ENCODE results near the gene PPIA.
"Not testable (repeated sequence)": the region's sequence is repeated elsewhere in the genome, so short reads cannot be mapped to it uniquely, and the experiment has no call there.

The PPIA gene

DNA sequence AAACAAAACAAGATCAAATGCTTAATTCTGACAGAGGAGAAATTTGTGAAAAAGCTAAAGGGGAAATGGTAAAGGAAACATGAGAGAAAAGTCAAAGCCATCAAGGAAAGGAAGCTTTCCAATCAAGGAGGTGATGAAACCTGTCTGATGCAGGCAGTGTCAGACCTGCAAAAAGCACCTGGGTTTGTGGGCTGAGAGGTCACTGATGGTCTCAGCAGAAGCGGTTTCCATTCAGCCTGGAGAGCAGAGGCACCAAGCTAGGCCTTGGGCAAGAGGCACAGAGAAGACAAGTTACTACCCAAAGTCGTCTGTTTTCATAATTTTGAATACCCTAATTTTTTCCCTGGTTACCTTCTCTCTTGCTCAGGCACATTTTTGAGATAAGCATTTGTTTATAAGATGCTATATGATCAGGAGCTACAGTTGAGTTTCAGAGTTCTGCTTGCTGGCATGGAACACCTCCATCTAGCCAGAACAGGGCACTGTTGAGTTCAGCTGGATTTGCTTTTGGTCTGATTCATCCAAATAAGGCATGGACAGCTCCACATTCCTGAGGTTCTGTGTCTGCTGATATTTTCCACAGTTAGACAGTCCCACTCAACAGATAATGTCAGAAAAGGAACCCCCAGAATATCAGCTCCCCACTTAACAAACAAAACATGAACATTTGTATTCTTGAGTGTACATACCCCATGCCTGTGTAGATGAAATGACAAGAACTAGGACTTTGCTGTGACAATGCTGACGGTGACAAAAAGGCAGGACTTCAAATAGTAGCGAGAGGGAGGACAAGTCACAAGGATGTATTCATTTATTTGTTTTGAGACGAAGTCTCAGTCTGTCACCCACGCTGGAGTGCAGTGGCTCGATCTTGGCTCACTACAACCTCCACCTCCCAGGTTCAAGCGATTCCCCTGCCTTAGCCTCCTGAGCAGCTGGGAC, 4.9 kb upstream of the PPIA start:
- DNase-seq, result no peak

DNA sequence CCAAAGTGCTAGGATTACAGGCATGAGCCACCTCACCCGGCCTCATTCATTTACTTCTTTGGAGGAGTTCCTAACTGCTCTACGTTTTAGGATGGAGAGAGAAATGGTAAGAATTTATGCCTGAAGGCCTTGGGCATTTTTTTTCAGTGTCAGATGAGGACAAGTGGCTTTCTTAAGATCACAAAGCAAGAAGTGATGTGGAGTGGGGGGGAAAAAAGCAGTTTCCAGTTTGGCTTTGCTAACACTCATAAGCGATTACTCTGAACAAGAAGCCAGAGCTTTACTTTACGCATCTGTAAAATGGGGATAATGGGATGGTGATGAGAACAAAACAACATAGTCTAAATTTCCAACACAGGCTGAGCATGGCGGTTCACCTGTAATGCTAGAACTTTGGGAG, 2.6 kb upstream of the PPIA start:
- no peak for DNase-seq

DNA sequence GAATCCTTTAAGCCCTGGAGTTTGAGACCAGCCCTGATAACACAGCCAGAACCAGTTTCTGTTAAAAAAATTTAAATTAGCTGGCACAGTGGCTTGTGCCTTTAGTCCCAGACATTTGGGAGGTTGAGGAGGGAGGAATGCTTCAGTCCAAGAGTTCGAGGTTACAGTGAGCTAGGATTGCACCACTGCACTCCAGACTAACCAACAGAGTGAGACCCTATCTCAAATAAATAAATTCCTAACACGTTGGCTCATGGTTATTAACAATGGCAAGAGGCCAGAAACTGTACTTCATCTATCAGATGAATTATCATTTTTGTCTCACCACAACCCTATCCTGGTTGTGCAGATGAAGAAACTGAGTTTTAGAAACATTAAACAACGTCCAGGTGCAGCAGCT, 2.1 kb upstream of the PPIA start:
- DNase-seq, result no peak

DNA sequence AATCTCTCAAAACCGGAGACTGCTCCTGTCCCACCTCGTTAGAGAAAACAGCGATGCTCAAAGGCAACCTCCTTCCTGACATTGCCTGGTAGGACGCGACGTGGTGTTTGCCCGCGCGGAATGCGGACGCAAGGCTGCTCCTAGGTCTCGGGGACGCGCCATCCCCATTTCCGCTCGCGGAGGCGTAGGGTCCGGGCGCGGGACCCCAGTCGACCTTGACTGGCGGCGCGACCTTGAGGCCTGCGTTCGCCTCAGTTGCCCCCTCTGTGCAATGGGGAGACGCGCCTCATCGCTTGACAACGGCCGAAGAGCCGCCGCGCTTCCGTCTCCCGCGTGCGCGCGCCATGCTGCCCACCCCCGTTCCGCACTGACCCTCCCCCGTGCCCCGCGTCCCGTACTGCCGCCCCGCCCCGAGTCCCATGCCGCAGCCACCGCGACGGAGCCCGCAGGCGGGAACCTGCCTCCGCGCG, 412 bp upstream of the PPIA start:
- DNase-seq, result peak; percentile 65

DNA sequence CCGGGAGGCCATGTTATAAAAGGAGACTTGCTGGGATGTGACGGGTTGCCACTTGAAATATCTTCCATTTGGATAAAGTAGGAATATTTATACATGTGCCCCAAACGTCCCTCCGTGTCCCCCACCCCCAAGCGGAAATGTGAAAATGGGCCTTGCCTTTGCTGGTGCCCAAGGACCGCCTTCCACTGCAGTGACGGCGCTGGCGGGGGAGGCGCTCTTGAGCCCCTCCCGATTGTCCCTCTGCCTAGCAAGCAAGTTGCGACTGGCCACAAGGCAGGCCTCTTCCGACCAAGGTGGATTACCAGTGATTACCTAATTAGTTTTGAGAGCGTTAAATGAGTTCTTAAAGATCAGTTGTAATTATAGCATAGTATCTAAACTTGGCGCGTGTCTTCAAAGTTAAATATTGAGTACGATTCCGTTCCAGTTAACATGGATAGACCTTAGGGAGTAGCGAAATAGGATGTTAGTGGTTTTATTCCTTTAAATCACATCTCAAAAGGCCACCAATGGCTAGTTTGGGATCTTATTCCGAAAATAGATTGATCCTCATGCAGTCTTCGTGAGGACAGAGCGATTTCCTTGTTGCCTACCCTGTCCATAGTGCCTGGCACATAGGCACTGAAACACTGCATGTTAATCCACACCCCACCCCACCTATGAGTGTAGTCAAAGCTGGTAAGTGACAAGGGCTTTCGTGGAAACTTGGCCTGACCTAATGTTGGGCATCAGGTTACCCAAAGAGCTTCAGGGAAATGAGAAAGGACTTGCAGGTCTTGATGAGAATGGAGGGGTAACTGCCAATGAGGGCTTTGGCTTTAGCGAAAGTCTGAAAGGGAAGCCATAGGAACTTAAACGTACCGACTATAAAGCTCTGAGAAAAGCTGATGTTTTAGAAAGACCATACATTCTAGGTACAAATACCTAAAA, 1.1 kb downstream of the PPIA start:
- peak; percentile 83 for DNase-seq

DNA sequence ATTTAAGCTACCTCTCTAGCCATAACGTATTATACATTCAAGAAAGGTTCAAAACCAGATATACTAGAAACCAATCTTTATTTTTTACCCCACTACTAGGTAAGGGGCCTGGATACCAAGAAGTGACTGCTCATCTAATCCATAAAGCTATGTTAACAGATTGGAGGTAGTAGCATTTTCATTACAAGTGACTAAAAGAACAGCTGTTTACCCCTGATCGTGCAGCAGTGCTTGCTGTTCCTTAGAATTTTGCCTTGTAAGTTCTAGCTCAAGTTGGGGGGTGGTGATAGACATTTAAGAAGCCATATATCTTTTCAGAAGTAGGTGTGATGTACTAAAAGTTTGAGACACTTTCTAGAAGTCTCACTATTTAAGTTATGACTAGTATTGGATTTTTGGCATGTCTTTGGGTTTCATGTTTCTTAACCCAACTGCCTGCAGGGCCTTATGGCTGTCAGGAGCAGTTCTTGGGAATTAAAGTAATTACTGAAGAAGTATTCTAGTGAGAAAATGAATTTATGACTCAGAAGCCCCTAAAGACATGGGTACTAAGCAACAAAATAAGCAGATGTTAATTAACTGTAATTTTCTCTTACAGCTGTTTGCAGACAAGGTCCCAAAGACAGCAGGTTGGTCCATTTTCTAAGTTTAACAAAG, 2.3 kb downstream of the PPIA start:
- DNase-seq, result no peak

DNA sequence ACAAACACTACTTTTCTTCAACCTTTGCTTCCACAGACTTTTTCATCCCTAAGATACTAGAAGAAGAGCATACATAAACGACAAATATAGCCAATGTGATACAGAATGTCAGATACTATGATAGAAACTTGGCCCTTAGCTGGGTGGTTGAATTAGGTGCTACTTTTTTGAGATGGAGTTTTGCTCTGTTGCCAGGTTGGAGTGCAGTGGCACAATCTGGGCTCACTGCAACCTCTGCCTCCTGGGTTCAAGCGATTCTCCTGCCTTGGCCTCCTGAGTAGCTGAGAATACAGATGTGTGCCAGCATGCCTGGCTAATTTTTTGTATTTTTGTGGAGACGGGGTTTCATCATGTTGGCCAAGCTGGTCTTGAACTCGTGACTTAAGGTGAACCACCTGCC, 3.5 kb downstream of the PPIA start:
- DNase-seq, result no peak

DNA sequence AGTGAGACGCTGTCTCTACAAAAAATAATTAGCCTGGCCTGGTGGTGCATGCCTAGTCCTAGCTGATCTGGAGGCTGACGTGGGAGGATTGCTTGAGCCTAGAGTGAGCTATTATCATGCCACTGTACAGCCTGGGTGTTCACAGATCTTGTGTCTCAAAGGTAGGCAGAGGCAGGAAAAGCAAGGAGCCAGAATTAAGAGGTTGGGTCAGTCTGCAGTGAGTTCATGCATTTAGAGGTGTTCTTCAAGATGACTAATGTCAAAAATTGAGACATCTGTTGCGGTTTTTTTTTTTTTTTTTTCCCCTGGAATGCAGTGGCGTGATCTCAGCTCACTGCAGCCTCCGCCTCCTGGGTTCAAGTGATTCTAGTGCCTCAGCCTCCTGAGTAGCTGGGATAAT, 5.4 kb downstream of the PPIA start:
- DNase-seq, result no peak

DNA sequence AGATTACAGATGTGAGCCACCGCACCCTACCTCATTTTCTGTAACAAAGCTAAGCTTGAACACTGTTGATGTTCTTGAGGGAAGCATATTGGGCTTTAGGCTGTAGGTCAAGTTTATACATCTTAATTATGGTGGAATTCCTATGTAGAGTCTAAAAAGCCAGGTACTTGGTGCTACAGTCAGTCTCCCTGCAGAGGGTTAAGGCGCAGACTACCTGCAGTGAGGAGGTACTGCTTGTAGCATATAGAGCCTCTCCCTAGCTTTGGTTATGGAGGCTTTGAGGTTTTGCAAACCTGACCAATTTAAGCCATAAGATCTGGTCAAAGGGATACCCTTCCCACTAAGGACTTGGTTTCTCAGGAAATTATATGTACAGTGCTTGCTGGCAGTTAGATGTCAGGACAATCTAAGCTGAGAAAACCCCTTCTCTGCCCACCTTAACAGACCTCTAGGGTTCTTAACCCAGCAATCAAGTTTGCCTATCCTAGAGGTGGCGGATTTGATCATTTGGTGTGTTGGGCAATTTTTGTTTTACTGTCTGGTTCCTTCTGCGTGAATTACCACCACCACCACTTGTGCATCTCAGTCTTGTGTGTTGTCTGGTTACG, 6.0 kb downstream of the PPIA start:
- DNase-seq, result no peak

DNA sequence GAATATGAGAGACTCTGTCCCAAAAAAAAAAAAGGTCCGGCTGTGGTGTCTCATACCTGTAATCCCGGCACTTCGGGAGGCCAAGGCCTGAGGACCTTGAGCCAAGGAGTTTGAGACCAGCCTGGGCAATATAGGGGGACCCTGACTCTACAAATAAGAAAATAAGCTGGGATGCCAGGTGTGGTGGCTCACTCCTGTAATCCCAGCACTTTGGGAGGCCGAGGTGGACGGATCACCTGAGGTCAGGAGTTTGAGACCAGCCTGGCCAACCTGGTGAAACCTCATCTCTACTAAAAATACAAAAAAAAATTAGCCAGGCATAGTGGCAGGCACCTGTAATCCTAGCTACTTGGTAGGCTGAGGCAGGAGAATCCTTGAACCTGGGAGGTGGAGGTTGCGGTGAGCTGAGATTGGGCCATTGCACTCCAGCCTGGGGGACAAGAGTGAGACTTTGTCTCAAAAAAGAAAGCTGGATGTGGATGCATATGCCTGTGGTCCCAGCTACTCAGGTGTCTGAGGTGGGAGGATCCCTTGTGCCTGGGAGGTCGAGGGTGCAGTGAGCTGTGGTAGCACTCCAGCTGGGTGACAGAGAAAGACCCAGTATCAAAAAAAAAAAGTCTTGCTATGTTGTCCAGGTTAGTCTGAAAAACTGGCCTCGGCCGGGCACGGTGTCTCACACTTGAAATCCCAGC, 7.5 kb downstream of the PPIA start:
- DNase-seq, result not testable (repeated sequence)

DNA sequence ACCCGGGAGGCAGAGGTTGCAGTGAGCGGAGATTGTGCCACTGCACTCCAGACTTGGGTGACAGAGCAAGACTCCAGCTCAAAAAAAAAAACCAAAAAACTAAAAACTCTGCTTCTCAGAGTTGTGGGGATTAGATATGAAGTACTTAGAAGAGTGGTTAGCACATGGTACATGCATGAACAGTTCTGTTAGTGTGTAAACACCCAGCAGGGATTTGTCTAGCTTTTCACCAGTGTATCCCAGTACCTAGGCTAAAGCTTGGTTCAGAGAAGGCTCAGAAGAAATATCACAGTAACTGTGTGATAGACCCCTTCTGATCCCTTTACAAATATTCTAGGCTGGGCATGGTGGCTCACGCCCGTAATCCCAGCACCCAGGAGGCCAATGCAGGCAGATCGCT, 9.5 kb downstream of the PPIA start:
- no peak for DNase-seq

DNA sequence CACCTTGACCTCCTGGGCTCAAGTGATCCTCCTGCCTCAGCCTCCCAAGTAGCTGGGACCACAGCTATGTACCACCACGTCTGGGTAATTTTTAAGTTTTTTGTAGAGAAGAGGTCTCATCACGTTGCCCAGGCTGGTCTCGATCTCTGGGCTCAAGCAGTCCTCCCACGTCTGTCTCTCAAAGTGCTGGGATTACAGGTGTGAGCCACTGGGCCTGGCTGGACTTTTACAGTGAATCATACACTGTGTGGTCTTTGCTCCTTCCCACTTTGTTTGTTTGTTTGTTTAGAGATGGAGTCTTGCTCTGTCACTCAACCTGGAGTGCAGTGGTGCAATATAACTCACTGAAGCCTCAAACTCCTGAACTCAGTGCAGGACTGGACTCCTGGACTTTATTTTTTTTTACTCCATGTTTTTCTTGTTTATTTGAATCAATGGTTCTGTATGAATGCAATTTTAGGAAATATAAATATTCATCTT, 12.5 kb downstream of the PPIA start:
- no peak for DNase-seq

DNA sequence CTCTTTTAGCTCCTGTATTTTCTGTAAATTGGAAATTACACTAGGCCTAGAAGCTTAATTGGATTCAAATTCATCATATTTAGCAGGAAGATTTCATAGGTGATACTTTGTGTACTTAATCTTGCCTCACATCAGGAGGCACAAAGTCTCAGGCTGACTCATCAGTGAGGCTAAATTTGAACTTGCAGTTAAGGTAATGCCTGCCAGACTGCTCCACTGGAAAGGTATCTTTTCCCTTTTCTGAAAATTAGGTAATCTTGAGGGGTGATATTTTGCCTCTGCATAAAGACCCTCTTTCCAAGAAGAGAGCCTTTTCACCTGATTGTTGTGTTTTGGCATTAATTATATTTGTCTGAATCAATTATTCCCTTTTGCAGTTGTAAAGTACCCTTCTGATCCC, 14.6 kb downstream of the PPIA start:
- DNase-seq, result no peak

DNA sequence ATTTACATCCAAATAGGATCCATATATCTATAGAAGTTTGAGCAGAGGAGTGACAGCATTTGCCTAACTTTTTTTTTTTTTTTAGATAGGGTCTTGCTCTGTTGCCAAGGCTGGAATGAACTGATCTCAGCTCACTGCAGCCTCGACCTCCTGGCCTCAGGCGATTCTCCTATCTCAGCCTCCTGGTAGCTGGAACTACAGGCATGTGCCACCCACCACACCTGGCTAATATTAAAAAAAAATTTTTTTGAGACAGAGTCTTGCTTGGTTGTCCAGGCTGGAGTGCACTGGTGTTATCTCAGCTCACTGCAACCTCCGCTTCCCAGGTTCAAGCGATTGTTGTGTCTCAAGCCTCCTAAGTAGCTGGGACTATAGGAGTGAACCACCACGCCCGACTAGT, 15.1 kb downstream of the PPIA start:
- no peak for DNase-seq

DNA sequence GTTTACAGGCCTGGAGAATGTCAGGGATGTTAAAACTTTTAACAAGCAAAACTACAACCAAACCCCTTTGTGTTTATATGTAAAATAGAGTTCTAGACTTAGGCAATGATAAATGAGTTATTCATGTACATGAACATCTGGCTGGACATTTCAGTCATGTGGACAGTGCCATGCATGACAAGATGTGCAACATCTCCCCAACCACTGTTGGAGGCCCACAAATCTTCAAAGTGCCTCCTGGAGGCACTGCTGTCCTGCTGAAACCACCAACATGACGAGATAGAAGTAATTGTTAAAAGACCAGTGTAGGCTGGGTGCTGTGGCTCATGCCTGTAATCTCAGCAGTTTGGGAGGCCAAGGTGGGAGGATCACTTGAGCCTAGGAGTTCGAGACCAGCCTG, 18.4 kb downstream of the PPIA start:
- no peak for DNase-seq

DNA sequence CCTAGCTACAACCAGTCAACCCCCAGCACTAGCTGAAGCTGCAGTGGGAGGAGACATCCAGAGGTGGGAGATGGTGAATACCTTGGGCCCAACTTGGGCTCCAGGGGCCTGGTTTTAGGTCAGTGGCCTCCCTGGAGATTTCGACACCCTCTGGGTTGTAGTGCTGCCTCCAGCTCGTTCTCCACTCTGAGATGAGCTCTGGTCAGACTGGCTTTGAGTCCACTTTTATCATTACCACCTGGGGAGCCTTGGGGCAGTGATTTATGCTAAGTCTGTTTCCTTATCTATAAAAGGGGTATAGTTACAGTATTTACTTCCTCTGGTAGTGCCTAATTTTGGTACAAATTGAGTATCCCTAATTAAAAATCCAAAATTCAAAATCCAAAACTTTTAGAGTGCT, 22.8 kb downstream of the PPIA start:
- no peak for DNase-seq

DNA sequence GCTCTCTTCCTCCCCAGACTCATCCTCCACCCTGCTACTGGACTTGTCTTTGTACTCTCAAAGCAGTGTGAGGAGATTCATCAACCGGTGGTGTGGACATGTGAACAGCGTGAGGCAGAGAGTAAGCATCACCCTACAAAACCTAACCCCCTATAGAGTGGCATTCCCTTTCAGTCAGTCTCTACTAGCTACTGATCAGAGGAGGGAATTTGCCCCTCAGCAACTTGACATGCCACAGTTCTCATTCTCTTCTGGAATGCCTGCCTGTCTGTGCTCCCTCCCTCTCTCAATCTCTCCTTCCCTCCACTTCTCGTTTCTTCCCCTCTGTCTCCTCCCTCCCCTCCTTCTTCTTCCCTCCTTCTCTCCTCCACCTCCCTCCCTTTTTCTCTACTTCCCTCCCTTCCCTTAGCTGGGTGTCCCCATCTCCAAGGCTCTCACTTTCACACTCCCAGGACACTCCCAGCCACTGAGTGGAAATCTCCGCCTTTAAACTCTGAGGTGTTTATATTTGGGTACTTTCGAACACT, 26.8 kb downstream of the PPIA start:
- no peak for DNase-seq

DNA sequence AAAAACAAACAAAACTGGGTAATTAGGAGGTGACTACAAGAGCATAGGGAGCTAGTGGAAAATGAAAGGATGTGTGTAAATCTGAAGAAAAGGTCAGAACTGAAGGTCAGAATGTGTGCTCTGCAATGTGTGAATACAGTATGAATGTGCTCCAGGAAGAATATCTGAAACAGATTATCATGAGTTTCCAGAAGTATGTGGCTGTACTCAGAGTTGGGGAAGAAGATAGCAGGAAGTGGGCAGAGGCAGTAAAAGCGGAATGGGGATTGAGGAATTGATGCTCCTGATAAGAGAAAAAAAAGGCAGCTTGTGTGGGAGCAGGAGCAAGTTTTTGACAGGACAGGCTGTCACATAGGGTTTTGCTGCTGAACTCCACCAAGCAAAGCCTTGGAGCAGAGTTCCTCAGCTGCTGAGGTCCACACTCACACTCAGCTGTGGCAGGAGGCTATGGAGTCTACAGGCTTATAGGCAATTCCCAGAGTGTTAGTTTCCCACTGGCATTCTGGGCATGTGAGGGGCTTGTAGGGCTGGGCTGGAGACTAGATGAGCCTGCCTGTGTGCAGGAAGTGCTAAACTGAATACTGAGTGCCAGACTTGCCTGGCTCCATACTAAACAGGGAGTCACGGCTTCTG, 28.5 kb downstream of the PPIA start:
- no peak for DNase-seq

DNA sequence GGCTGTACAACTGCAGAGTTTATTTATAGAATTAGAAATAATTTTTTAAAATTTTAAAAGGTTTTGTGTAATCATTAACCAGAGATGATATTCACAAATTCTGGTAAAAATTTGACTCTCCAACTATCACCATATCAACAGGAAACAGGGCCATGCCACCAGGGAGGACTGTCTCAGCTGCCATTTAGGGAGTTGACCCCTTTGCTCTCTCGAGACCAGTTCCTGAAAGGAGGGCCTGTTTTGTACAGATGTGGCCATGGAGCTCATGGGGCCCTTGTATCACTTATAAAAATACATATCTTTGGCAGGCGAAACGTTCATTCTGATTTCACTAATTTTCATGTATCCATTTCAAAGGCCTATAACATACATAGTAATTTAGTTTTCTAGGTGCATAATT, 31.1 kb downstream of the PPIA start:
- no peak for DNase-seq

DNA sequence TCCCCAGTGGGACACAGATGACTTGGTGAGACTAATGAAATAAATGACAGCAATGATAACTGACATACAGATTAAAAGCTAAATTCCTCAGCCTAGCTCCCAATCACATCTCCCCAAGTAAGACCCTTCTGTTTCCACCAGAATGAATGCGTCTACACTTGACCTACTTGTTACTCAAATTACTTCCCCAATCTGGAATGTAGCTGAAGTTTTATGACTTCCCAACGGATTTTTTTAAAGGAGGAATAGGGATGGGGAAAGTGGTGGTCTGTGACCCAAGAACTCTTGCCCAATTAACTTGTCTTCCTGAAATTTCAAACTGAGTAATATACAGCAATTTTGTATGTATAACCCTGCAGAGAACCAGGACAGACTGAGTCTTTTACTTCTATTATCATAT, 42.3 kb downstream of the PPIA start:
- no peak for DNase-seq

DNA sequence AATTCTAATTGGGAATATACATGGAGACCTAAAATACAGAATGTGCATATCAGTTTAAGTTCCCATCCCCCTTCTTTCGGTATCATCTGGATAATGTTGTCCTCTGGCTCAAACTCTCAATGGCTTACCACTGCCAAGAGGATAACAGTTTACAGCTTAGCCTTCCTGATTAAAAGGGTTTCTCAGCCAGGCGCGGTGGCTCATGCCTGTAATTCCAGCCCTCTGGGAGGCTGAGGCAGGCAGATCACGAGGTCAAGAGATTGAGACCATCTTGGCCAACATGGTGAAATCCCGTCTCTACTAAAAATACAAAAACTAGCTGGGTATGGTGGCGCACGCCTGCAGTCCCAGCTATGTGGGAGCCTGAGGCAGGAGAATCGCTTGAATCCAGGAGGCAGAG, 46.2 kb downstream of the PPIA start:
- DNase-seq, result not testable (repeated sequence)
